ENCODE data around the gene C19orf38.

DNA sequence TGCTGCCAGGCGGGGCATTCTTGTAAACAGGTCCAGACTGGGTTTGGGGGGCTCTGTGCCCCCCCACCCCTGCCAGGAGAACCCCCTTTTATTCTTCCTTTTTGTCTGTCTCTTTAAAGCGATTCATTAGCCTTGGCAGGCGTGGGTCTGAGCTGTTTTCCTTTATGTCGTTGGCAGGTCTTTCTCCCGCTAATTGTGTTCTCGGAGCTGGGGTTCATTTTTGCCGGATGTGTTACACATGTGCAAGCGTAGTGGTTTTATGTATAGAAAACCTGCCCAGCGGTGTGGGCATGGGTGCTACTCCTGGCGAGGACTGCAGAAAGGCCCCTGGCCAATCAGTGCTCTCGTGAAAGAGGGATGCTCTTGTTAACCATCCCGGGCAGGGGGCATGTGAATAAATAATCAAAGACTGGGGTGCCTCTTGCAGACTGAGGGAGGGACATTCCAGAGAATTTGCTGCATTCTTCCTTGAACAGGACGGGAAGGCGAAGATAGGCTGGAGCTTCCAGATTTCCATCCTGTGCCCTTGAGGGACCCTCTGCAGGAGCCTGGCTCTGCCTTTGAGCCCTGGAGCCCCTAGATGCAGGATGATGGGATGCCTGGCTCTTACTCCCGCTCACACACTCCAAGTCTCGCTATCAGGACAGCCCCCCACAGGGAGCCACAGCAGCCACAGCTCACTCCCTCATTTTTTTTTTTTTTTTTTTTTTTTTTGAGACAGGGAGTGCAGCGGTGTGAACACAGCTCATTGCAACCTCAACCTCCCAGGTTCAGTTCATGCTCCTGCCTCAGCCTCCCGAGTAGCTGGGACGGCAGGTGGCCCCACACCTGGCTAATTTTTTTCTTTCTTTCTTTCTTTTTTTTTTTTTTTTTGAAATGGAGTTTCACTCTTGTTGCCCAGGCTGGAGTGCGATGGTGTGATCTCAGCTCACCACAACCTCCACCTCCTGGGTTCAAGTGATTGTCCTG is 37.3 kb downstream of the C19orf38 start:
- TF ChIP-seq, protein P1, sequence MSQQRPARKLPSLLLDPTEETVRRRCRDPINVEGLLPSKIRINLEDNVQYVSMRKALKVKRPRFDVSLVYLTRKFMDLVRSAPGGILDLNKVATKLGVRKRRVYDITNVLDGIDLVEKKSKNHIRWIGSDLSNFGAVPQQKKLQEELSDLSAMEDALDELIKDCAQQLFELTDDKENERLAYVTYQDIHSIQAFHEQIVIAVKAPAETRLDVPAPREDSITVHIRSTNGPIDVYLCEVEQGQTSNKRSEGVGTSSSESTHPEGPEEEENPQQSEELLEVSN (IDR thresholded peaks at IDR 0.05; ENCODE audit: borderline replicate concordance, low read depth): no peak
- TF ChIP-seq, protein P2, sequence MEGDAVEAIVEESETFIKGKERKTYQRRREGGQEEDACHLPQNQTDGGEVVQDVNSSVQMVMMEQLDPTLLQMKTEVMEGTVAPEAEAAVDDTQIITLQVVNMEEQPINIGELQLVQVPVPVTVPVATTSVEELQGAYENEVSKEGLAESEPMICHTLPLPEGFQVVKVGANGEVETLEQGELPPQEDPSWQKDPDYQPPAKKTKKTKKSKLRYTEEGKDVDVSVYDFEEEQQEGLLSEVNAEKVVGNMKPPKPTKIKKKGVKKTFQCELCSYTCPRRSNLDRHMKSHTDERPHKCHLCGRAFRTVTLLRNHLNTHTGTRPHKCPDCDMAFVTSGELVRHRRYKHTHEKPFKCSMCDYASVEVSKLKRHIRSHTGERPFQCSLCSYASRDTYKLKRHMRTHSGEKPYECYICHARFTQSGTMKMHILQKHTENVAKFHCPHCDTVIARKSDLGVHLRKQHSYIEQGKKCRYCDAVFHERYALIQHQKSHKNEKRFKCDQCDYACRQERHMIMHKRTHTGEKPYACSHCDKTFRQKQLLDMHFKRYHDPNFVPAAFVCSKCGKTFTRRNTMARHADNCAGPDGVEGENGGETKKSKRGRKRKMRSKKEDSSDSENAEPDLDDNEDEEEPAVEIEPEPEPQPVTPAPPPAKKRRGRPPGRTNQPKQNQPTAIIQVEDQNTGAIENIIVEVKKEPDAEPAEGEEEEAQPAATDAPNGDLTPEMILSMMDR (IDR thresholded peaks at IDR 0.05): no peak
- TF ChIP-seq SMC3 (IDR thresholded peaks at IDR 0.05): no peak
- no peak for TF ChIP-seq CEBPB (IDR thresholded peaks at IDR 0.05)
- no peak for TF ChIP-seq CHD2 (IDR thresholded peaks at IDR 0.05; ENCODE audit: low read length, partially characterized antibody)
